Measurements from ENCODE around the gene APH1A.

Gene APH1A

DNA sequence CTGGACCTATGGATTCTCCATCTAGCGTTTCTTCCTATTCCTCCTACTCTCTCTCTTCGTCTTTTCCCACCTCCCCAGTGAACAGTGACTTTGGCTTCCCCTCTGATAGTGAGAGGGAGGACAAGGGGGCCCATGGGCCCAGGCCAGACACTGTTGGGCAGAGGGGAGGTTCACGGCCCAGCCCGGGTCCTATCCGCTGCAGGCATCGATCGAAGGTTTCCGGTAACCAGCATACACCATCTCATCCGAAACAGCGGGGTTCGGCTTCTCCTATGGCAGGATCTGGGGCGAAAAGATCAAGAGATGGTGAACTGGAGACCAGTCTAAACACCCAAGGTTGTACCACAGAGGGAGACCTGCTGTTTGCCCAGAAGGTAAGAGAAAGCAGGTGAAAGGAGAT is 14.4 kb upstream of the APH1A start:
- DNase-seq (ENCODE audit: insufficient read length) (no peak), FAIRE-seq (no peak)
- TF ChIP-seq POLR2A (IDR thresholded peaks at IDR 0.05; ENCODE audit: low read depth, low read length) = no peak
- no peak for TF ChIP-seq POLR2AphosphoS5 (IDR thresholded peaks at IDR 0.05; ENCODE audit: low read depth, low read length)
- TF ChIP-seq TAF1 (IDR thresholded peaks at IDR 0.05; ENCODE audit: borderline replicate concordance, low read depth, low read length) = no peak

DNA sequence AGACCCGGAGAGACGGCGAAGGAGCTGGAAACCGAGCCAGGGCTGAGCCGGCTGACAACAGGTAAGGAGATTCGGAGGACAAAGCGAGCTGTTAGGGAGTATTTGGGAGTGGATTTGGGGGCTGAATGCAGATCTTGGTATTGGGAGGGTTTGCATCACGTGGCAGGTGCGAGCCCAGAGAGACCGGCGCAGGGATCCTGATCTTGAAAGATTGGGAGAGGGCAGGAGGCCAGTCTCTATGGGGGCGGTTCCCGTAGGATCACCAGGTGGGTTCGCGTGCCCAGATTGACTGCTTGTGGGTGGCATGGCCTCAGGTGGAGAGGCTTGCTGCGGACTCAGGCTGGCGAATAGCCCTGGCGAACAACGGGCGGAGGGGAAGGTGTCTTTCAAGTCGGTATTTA is 13.7 kb upstream of the APH1A start:
- DNase-seq (ENCODE audit: insufficient read length) (no peak), FAIRE-seq (no peak)
- TF ChIP-seq TAF1 (IDR thresholded peaks at IDR 0.05; ENCODE audit: borderline replicate concordance, low read depth, low read length) (no peak), POLR2AphosphoS5 (IDR thresholded peaks at IDR 0.05; ENCODE audit: low read depth, low read length) (no peak), POLR2A (IDR thresholded peaks at IDR 0.05; ENCODE audit: low read depth, low read length) (no peak)

DNA sequence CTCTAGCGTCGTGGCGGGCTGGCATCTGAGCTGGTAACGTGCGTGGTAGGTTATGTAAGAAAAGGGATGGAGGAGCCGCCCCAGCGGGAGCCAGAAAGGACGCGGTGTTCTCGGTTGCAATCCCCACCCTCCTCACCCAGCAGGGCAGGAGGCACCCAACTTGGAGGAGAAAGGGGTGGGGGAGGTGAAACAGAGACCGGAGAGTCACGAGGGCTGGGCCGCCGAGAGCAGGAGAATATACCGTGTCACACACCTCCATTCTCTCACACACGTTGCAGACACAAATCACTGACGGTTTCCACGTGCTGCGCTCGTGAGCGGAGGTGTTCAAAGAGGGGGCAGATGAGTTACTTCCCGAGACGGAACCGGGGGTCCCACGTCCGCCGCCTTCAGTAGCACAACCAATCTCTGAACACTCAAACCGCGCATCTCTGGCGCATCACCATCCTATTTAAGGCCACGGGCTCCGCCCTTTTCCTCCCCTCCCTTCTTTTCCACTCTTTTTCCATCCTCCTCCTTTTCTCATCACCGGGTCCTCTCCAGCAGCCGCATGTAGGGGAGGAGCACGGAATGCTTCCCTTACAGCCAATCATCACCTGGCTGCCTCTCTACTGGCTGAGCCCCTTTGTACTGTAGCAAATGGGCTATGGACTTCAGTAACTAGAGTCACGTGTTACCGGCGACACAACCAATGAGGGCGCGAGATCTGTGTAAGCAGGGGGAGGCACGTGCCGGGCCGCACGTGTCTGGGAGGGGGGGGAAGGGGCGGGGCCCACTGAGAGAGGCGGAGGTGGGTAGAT is 13.1 kb upstream of the APH1A start, which contains the start of gene CIART:
CIART (plus strand) TSS at position 797 of the 800 bp plus-strand sequence. CDS start 714 bp downstream, outside the sequence.
- TF ChIP-seq TAF1 (IDR thresholded peaks at IDR 0.05; ENCODE audit: borderline replicate concordance, low read depth, low read length) = no peak
- TF ChIP-seq POLR2AphosphoS5 (IDR thresholded peaks at IDR 0.05; ENCODE audit: low read depth, low read length) = no peak
- no peak for TF ChIP-seq POLR2A (IDR thresholded peaks at IDR 0.05; ENCODE audit: low read depth, low read length)
- FAIRE-seq (peak; percentile 86), DNase-seq (ENCODE audit: insufficient read length) (peak; percentile 39)

DNA sequence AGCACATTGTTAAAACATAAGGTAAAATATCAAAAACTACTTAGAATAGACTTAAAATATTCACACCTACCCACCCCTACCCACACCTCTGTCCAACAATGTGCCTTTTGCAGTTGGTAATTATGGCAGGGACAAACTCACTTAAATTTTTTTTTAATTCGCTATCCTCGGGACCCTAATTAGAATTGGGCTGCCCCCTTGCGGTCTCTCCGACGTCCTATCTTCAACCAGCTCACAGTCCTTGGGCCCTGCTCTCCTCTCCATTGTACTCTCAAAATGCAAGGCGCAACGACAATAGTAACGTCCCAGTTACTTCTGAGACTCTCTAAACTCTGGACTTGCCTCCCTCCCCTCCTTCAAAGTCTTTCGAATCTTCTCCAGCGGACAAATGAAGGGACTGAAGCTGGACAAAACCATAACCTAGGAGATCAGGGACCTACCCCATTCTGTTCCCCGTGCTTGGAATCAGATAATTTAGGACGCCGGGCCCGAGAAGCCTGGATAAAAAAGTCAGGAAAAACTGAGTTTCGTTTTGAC is 12.5 kb upstream of the APH1A start:
- FAIRE-seq = peak; percentile 21
- no peak for DNase-seq (ENCODE audit: insufficient read length)
- TF ChIP-seq POLR2AphosphoS5 (IDR thresholded peaks at IDR 0.05; ENCODE audit: low read depth, low read length) (no peak), TAF1 (IDR thresholded peaks at IDR 0.05; ENCODE audit: borderline replicate concordance, low read depth, low read length) (no peak), POLR2A (IDR thresholded peaks at IDR 0.05; ENCODE audit: low read depth, low read length) (no peak)

DNA sequence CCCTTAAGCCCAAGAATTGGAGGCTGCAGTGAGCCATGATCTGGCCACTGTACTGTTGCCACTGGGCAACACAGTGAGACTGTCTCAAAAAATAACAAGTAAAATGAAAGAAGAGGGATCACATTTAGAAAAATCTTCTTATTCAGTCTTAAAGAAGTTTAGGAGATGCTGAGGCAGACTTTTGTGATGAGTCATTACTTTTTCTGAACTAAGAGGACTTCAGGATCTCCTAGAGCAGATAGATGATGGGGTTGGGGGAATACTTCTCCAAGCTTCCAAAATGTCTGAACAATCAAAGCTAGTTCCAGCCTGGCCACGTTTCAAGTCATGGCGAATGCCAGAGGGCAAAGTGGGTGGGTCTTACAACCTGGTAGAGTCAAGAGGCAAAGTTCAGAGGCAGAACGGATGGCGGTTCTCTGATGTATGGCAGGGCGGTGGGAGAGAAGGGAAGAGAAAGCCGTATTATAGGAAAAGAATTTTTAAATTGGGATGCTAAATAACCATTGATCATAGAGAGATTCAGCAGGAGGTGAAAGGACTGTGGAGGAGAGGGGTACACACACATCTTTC is 11.4 kb upstream of the APH1A start:
- no peak for DNase-seq (ENCODE audit: insufficient read length)
- FAIRE-seq = no peak
- TF ChIP-seq POLR2AphosphoS5 (IDR thresholded peaks at IDR 0.05; ENCODE audit: low read depth, low read length) = no peak
- no peak for TF ChIP-seq POLR2A (IDR thresholded peaks at IDR 0.05; ENCODE audit: low read depth, low read length)
- no peak for TF ChIP-seq TAF1 (IDR thresholded peaks at IDR 0.05; ENCODE audit: borderline replicate concordance, low read depth, low read length)

DNA sequence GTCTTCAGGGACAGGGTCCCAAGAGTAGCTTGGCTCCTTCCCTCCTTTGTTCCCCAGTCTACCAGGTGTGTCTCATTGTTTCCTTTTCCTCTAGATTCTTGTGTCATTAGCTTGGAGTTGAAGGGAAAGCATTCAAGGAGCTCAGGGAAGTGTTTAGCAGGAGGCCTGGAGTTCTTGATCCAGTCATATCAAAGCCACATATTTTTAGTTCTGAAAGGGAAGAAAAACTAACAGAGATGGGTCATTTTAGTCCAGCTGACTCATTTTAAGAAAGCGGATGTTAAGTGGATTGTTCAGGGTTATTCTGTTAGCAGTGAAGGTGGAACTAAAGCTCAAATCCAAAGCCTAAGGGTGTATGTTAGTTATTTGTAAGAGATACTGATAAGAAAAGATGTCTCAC is 4.5 kb upstream of the APH1A start:
- no peak for TF ChIP-seq POLR2A (IDR thresholded peaks at IDR 0.05; ENCODE audit: low read depth, low read length)
- no peak for TF ChIP-seq TAF1 (IDR thresholded peaks at IDR 0.05; ENCODE audit: borderline replicate concordance, low read depth, low read length)
- TF ChIP-seq POLR2AphosphoS5 (IDR thresholded peaks at IDR 0.05; ENCODE audit: low read depth, low read length) = no peak
- DNase-seq (ENCODE audit: insufficient read length) = no peak
- FAIRE-seq = no peak

DNA sequence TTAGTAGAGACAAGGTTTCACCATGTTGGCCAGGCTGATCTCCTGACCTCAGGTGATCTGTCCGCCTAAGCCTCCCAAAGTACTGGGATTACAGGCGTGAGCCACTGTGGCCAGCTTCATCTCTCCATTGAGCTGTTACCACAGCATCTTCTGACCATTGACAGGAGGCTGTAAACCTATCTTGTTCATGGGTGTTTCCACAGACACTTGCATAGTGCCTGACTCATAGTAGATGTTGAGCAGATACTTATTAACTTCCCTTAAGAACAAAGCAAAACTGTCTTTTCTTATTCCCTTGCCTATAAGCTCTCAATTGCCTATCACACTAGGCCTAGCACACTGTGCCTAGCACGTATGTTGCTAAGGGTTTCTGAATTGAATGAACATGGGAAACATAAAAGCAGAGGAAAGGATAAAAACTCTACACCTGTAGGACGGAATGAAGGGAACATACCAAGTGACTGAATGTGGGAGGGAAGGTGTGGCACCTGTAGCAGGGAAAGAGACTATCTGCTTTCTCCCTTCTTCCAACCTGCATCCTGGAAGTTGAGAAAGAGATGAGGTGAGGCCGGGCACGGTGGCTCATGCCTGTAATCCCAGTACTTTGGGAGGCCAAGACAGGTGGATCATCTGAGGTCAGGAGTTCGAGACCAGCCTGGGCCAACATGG is 2.6 kb upstream of the APH1A start:
- DNase-seq (ENCODE audit: insufficient read length) = no peak
- no peak for FAIRE-seq
- TF ChIP-seq POLR2AphosphoS5 (IDR thresholded peaks at IDR 0.05; ENCODE audit: low read depth, low read length) (no peak), TAF1 (IDR thresholded peaks at IDR 0.05; ENCODE audit: borderline replicate concordance, low read depth, low read length) (no peak), POLR2A (IDR thresholded peaks at IDR 0.05; ENCODE audit: low read depth, low read length) (no peak)

DNA sequence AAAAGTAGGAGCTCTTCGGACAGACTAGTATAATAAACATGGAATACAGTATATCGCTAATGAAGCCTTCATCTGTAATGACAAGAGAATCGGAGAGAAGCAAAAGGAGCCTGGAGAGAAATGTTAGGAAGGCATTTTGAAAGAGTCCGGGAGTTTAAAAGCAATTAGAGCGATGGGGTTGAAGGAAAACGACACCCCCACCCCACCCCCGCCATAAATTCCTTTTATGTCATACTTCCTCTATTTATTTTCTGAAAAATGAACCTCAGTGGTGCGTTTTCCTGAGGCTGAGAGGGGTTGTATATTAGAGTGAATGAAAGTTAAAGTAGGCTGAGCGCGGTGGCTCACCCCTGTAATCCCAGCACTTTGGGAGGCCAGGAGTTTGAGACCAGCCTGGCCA is 635 bp upstream of the APH1A start:
- DNase-seq (ENCODE audit: insufficient read length) = no peak
- no peak for FAIRE-seq
- TF ChIP-seq POLR2A (IDR thresholded peaks at IDR 0.05; ENCODE audit: low read depth, low read length) (no peak), POLR2AphosphoS5 (IDR thresholded peaks at IDR 0.05; ENCODE audit: low read depth, low read length) (no peak), TAF1 (IDR thresholded peaks at IDR 0.05; ENCODE audit: borderline replicate concordance, low read depth, low read length) (no peak)

DNA sequence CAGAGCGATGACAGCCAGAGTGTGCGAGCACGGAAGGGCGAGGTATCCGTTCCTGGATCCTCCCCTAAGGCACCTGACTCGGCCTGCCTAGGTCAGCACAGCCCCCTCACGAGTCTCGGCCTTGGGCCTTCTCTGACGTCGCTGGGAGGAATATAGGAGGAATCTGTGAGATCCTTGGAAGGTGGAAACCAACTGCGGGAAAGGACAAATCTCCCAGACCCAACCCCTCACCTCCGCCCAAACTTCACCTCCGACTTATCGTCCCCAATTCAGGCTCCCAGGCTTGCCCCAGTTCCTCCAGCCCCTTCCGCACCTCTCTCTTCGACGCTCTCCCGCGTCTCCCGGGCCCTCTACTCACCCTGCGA is 494 bp downstream of the APH1A start:
- FAIRE-seq = no peak
- no peak for TF ChIP-seq POLR2AphosphoS5 (IDR thresholded peaks at IDR 0.05; ENCODE audit: low read depth, low read length)
- no peak for TF ChIP-seq POLR2A (IDR thresholded peaks at IDR 0.05; ENCODE audit: low read depth, low read length)
- no peak for TF ChIP-seq TAF1 (IDR thresholded peaks at IDR 0.05; ENCODE audit: borderline replicate concordance, low read depth, low read length)
- DNase-seq (ENCODE audit: insufficient read length) = peak; percentile 40

DNA sequence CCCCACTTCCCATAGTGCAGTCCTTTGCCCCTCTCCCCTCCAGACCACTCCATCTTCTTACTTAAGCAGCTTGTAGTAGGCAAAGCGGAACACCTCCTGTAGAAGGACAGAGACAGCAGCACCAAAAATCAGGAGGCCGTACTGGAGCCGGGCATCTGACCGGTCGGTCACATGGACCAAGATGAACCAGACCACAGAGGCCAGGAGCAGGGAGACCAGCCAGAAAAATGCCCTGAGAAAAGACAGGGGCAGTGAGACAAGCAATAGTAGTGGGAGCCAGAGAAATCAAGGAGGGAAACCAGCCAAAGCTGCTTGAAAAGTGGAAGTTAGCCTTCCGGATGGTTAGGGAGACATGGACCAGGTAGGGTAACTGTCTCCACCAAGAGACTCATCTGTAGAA is 920 bp downstream of the APH1A start:
- TF ChIP-seq POLR2AphosphoS5 (IDR thresholded peaks at IDR 0.05; ENCODE audit: low read depth, low read length) (no peak), POLR2A (IDR thresholded peaks at IDR 0.05; ENCODE audit: low read depth, low read length) (no peak), TAF1 (IDR thresholded peaks at IDR 0.05; ENCODE audit: borderline replicate concordance, low read depth, low read length) (no peak)
- FAIRE-seq = no peak
- no peak for DNase-seq (ENCODE audit: insufficient read length)

DNA sequence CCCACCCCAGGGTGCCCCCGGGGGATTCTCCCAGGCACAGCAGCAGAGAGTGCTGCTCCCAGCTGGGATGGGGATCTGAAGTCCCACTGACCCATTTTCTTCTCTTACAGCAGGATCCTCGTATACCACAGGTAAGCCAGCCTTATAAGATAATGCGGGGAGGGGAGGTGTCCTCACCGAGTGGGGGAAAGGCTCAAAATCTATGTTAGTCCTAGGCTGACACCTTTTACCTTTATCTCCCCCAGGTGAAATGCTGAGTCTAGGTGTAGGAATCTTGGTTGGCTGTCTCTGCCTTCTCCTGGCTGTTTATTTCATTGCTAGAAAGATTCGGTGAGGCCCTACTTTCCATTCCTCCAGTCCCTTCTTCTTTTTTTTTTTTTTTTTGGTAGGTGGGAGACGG is 5.3 kb downstream of the APH1A start:
- FAIRE-seq = no peak
- DNase-seq (ENCODE audit: insufficient read length) = no peak
- TF ChIP-seq POLR2A (IDR thresholded peaks at IDR 0.05; ENCODE audit: low read depth, low read length) (no peak), POLR2AphosphoS5 (IDR thresholded peaks at IDR 0.05; ENCODE audit: low read depth, low read length) (peak; percentile 55; the same call in 1 of the 2 replicates)
